ENCODE measurements around the gene OR4M1. TPM values are rescaled to one million over a fixed set of nuclear protein-coding genes. Genes with fewer than 3 reads are reported as not detected.

Gene OR4M1
- total RNA-seq: not detected in 2 replicates

GRCh38 chr14:19773204-19773603 lies at the start of gene OR4M1:
TSS of gene OR4M1 (plus strand) at chr14:19773504. CDS start at chr14:19780323, 6,819 bp downstream.

GRCh38 chr14:19743256-19743655 lies 30.0 kb upstream of the OR4M1 start, which contains the start of gene OR4Q3:
TSS of gene OR4Q3 (plus strand) at chr14:19743571.

GRCh38 chr14:19803470-19803869 lies 30.2 kb downstream of the OR4M1 start, which contains the start of gene OR4N2:
TSS of gene OR4N2 (plus strand) at chr14:19803770. CDS start at chr14:19827449, 23,679 bp downstream.

Other genes with a start within 250 kb of the OR4M1 start
- gene OR11H2, start 59.6 kb upstream of the OR4M1 start, total RNA-seq: not detected in 2 replicates
- not detected in 2 replicates for gene OR4Q3, start 29.9 kb upstream of the OR4M1 start, total RNA-seq
- gene OR4N2, start 30.3 kb downstream of the OR4M1 start, total RNA-seq: not detected in 2 replicates
- not detected in 2 replicates for gene OR4K2, start 101.6 kb downstream of the OR4M1 start, total RNA-seq
- not detected in 2 replicates for gene OR4K5, start 147.1 kb downstream of the OR4M1 start, total RNA-seq
- not detected in 2 replicates for gene OR4K1, start 157.4 kb downstream of the OR4M1 start, total RNA-seq
- gene OR4K15, start 202.1 kb downstream of the OR4M1 start, total RNA-seq: not detected in 2 replicates
- not detected in 2 replicates for gene OR4Q2, start 228.7 kb downstream of the OR4M1 start, total RNA-seq
- gene OR4K14, start 245.8 kb downstream of the OR4M1 start, total RNA-seq: not detected in 2 replicates

Data from cardiac ventricle fibroblast (primary cell).